ENCODE measurements around the gene ATP13A1.

ATP13A1 gene

DNA sequence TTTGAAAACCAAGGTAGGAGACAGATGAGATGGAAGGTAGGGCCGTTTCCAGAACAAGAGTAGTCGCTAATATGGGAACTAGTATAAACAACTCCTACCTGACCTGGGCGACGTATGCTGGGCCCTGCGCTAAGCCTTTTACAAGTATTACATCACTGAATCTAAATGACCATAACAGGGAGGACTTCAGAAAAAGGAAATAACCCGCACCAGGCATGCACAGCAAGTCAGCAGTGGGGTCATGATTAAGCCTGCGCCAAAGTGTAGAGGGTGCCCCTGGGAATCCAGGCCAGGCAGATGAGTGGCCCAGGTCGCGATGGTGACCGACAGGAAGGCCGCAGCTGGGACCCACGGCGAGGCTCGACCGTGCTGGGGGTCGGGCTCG, 613 bp downstream of the ATP13A1 start:
- DNase-seq (ENCODE audit: low spot score) = no peak

DNA sequence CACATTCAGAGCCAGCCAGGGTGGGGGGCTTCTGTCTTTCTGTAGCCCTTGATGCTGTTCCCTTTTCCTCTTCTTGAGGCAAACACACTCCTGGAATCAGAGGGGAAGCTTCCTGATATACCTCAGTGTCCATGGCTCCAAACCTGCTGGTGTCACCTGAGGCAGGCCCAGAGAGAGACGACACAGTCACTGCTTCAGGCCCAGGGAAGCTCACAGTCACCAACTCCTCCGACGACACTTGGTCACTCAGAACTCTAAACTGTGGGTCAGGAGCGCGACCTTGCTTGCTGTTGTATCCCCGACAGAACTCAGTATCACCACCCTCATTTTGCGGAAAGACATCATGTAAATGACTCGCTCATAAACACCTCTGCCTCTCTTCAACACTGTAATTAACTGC, 1.1 kb downstream of the ATP13A1 start:
- no peak for DNase-seq (ENCODE audit: low spot score)

DNA sequence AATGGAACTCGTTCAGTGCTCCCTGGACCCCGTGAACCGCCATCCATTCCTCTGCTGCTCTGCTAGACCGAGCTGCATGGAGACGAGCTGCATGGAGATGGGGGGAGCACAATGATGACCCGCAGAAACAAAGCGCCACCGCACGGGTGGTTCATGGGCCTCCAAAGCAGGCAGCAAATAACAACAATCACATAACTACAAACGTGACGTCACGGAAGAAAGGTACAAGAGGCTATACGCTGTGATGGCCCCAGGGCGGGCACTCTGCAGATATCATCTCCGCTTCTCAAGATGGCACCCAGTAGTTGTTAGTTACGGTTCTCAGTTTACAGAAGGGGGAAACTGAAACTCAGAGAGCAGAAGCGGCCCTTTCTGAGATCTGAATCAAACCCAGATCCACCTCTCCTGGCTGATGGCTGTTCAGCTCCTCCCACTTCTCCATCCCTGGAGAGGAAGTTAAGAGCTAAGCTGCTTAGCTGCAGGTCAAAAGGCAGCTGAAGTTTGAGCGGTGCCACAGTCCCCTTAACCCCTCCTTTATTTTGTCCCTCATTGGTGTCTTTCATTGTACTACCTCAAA, 1.7 kb downstream of the ATP13A1 start:
- DNase-seq (ENCODE audit: low spot score) = peak; percentile 66

DNA sequence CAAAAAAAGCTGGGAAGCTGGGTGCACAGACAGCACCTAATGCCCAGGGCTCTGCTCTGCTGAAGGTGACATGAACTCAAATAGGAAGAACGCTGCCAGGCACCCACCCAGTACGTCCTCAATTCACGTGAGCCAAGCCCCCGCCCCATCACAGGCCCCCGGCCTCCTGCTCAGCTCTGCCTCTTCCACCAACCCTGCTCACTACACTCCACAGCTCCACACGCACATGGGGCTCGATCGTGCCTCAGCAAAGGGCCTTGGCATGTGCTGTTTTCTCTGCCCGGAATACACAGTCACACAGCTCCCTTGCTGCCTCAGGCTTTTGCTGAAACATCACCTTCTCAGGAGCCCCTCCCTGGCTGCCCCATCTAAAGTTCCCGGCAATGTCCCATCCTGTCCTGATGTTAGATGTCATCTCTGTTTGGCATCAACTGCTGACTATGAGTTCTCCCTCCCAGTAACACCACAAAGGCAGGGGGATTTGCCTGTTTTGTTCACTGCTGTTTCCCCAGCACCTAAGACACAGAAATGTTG, 2.3 kb downstream of the ATP13A1 start:
- no peak for DNase-seq (ENCODE audit: low spot score)

DNA sequence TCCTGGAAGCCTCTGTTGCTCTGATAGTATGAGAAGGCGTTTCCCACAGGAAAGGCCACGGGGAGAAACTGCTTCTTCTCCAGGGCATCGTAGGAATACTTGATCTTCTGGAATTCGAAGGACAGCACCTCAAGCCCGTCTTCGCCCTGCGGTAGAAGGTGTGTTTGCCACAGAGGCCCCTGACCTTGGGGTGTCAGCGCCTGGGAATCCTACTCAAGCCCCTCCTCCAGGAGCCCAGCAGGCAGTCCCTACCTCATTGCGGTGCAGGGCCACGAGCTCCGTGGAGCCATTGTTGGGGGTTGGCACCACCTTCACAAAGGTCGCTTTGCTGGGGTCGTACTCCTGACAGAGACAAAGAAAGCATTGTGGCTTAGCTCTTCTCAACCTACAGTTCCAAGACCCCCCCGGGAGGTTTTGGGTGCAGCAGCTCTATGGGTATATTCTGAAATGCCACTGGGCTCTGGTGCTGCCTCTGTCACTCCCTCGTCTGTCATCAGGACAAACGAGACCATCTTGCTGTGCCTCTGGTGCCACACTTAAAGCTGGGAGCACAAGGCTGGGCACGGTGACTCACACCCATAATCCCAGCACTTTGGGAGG, 3.7 kb downstream of the ATP13A1 start:
- no peak for DNase-seq (ENCODE audit: low spot score)

DNA sequence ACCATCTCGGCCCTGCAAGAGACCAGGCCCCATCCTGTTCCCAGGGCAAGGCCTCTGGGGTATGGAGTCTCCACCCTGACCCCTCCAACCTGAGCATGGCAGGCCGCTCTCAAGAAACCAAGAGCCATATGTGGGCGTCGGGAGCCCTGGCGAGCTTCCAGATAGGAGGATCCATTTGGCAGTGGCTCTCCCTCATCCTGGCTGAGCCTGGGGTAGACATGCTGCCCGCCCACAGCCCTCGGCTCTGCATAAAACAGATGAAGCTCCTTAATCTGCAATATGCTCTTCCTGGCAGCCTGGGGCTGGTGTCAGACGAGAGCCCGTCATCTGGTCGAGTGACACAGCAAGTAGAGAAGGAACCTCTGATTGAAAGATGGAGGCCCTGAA, 6.1 kb downstream of the ATP13A1 start:
- DNase-seq (ENCODE audit: low spot score) = no peak

DNA sequence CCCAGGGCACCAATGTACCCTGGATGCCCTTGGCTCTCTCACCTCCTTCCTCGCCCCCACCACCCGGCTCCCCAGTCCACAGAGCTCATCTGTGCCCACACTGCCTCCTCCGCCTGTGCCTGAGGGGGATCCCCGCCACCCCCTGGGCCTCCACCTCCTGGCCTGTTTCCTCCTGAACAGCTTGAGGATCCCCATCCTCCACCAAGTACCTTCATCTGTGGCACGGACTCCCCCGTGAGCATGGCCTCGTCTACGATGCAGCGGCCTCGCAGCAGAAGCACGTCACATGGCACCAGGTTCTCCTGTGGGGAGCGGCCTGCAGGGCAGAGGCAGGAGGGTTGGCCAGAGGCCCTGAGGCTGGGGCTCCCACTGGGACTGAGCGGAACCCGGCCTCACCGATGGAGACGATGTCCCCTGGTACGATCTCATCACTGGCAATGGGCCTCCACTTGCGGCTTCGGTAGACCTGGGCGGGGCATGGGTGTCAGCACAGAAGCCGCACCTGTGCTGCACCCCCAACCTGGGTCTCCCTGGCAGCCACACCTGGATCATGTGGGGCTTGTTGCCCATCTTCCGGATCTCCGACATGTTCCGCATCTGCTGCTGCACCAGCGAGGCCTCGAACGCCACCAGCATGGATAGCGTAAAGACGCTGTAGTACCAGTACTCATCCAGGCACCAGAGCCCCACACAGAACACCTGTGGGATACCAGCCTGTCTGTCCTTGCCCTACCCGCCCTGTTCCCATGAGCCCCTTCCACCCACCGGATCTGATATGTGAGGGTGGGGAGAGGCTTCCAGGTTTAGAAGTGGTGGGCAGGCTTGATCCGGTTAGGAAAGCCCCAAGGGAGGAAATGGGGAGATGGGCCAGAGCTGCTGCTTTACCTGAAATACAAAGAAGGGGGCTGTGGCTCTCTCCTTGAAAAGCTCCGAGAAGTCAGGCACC, 6.8 kb downstream of the ATP13A1 start:
- no peak for DNase-seq (ENCODE audit: low spot score)

DNA sequence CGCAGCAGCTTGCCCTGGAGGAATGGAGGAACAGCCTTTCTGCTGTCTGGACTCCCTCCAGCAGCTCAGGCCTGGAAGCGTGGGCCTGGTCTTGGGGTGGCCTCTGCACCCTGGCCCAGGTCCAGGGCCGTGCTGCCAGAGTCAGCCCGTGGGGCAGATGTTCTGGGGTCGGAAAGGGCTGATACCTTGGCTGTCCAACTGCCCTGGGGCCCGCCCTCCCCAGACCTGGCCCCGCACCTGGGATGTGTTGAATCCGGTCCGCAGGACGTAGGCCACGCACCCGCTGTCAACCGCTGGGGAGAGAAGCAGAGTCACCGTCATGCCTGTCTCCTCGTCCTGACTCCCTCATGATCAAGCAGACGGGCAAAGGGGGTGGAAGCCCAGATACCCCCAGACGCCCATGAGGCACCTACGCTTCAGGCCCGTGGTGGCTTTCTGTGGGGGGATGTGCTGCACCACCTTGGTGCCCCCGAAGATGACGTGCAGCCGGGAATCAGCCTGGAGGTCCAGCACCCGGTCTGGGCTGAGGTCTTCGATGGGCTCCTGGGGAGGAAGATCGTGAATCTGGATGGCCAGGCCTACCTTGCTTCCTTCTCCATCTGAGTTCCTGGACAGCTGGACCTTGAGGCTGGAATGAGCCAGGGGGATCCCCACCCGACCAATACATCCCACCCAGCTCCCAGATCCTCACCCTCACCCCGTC, 7.7 kb downstream of the ATP13A1 start:
- DNase-seq (ENCODE audit: low spot score) = no peak

DNA sequence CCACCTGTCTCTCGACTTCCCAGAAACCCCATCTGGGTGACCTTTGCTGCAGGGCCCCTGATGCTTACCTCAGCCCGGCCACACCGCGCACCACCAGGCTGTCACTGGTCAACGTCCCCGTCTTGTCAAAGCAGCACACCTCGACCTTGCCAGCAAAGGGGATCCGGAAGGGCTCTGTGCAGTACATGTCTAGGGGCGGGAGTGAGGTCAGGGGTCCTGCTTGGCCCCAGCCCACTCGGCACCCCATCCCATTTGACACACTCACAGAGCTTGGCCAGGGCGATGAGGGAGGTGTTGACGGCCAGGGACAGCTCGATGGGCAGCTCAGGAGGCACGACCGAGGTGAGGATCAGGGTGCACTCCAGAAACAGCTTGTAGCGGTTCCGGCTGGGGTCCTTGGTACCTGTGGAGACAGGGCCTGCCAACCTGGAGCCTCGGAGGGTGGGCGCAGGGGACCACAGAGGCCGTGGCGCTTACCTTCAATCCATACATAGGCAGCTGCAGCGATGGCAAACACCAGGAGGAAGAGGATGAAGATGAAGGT, 8.4 kb downstream of the ATP13A1 start:
- DNase-seq (ENCODE audit: low spot score) = no peak

DNA sequence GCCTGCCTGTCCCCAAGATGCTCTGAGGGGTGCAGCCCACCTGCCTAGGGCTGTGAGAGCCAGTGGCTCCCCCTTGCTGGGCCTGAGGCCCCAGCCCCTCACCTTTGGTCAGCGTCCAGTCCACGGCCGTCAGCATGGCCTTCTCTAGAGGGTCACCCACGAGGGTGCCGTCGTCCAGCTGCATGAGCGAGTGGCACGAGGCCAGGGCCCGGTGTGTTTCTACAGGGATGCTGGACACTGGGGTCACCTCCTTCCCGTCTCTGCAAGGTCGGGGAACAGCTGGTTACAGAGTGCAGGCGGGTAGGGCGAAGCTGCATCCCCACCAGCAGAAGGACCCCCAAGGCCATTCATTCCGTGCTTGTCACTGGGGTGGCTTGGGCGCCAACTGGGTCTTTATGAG, 9.0 kb downstream of the ATP13A1 start:
- DNase-seq (ENCODE audit: low spot score) = no peak

DNA sequence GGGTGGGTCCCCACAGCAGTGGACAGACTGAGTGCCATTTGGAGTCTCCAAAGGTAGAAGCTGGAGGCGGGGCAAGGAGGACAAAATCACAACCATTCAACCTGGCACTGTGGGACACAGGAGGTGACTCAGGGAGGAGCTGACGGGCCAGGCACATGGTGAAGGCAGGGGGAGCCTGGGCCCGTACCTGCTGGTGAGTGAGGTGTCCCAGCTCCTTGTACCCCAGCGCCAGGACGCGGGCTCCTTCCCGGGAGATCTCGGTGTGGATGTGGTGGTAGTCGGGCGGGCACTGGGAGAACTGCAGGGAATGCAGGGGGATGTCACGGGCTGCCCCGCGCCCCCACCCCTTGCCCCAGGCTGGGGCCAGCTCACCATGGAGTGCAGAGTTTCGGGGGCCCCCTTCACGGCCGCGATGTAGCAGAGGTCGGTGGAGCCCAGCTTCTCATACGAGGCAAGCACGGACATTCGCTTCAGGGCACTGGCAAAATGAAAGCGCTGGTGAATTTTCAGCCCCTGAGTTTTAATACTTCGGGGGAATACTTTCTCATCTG, 9.8 kb downstream of the ATP13A1 start:
- DNase-seq (ENCODE audit: low spot score) = no peak

DNA sequence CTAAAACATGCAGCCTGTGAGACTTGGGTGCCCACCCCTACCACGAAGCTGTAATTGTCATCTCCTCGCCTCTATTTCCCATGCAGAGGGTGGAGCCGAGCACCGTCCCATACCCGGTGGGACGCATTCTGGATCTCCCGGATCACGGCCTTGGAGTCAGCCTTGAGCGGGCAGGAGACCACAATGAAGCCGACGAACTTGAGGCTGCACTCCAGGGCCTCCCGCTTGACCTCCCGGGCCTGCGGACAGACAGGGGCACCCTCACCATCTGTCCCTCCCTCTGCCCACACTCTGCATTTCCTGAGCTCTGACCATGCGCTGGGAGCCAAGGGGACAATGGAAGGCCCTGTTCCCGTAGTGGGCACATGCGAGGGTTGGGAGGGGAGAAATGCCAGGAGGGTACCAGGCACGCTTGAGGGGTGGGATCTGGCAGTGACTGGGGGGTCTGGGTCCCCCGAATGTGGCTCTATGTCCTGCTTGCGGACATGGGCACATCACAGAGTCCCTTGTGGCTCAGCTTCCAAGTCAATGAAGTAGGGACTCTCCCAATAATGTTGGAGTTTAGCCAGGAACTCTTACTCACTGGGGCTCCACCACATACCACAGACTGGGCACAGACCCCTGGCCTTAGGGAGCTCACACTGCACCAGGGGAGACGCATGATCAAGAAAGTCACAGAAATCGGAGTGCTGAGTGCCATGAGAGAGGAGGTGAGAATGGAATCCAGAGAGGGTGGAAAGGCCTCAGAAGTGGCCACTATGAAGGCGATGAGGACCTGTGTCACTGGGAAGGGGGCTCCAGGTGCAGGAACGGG, 10.8 kb downstream of the ATP13A1 start:
- no peak for DNase-seq (ENCODE audit: low spot score)

DNA sequence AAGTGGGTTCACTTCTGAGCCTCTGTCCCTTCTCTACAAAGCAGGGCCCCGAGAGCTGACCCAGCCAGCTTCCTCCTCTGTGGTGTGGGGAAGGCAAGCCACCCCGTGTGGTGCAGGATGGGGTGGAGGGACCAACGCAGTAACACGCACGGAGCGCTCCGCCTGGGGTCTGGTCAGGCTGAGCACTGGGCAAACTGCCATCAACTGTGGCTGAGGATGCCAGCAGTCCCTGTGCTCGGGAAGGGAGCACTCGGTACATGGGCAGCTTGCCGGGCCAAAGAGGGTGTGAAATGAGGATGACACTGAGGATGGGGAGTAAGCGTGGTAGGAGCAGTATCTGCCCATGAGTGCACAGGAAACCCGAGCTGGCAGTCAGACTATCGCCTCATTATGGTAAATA, 12.4 kb downstream of the ATP13A1 start:
- peak; percentile 72 for DNase-seq (ENCODE audit: low spot score)

DNA sequence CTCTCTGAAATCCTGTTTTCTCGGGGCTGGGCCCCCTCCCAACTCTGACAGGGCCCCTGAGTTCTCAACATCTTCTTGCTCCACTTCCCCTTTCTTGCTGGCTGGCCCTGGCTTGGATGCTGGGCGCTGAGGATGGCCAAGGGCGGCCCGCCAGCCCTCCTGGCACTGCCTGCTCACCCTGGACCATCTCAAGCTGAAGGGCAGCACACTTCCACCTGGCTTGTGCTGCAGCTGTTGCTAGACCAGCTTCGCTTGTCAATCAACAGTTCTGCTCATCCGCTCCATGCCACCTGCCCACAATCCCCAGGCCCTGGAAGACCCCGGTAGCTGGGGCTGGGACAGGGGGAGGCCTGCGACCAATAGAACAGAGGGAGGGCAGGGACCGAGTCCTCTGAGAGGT, 13.1 kb downstream of the ATP13A1 start:
- DNase-seq (ENCODE audit: low spot score) = no peak

DNA sequence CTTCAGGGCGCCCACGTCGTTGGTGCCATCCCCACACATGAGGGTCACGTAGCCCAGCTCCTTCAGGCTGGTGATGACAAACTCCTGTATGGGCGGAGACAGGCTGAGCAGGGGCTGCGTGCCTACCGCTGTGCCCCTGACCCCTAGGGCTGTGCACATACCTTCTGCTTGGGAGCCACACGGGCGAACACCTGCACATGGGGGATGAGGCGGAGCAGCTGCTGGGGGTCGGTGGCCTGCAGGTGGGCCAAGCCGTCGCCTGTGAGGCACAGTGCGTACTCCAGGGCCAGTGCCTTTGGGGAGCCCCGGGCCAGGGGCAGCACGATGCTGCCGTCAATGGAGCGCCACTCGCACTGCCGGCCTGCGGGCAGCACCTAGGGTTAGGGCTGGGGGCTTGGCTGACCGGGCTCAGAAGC, 13.9 kb downstream of the ATP13A1 start:
- no peak for DNase-seq (ENCODE audit: low spot score)

DNA sequence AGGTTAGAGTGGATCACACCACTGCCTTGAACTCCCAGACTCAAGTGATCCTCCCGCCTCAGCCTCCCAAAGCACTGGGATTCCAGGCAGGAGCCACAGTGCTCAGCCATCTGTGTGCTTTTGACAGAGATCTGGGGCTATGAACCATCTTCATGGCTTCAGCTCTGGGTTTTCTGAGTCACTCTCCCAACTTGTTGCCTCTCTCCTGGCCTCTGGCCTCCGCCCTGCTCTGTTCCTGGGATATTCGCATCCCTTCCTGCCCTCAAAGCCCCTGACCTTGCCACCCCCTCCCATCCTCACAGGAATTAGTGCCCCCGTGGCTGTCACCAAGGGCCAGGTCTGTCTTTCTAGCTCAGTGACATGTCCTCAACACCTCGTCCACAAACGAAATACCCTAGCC, 14.3 kb downstream of the ATP13A1 start:
- no peak for DNase-seq (ENCODE audit: low spot score)

DNA sequence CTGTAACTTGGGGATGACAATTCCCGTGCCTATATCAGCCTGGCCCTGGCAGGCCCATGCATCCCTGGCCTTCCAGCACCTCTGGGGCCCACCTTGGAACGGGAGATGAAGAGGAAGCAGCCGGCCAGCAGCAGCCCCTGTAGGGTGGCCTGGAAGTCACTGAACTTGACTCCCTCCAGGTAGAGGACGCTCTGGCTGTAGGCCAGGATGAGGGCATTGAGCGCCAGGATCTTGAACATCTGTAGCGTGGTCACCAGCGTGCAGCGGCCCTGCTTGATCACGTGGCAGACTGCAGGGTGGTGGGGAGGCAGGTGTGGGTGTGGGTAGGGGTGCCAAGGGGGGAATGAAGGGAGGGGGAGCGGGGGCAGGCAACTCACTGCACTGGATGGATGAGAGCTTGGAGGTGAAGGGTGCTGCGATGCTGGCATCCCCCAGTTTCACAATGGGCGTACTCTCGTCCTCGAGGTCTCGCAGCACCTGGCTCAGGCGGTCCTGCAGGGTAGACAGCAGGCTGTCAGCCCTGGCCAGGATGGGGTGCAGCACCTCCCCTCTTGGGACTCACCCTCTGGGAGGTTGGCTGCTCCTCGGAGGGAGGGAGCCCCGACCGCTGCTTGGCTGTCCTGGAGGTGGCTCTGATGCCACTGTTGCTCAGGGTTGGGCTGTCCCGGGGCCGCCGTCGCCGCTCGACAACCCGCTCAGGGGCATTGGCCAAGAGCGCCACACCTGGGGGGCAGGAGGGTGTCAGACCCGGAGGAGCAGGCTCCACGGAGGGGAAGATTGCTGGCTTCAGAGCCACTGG, 16.2 kb downstream of the ATP13A1 start:
- DNase-seq (ENCODE audit: low spot score) = no peak

DNA sequence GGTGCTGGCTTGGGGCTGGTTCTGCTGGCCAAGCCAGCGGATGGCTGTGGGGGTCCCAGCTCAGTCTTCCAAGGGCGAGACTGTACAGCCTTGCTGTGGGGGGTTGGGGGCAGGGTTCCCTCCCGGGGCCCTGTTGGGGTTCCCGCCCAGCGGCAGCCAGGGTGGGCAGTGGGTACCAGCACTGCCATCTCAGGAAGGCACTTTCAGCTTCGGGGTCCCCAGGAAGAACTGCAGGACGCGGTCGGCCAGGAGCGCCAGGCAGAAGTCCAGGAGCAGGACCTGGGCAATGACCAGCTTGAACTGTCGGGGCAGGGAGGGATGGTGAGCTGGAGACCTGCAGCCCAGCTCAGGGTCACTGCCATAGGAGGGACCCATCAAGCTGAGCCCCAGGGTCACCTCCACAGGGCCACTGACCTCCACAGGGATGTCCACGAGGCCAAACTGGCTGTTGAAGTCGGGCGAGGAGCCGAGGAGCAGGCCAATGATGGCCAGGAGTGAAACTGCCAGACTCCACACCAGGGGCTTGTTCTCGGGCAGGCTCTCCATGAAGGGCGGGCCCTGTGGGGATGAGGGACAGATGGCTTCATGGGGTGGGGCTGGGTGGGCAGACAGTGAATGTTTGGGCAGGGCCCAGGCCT, 18.1 kb downstream of the ATP13A1 start:
- no peak for DNase-seq (ENCODE audit: low spot score)

DNA sequence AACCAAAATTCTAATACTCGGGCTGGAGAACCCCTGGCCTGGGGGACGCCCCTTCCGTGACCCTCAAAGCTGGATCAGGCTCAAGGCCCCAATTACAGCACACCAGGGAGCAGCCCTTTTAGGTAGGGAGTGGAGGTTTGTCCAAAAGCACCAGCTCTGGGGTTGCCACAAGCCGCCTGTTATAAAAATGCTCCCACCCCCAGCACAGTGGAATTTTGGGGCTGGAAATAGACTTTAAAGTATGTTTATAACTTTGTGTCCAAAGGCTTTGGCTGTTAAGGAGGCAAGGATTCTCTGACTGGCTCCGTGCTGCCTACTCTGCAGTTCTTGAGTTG, 19.5 kb downstream of the ATP13A1 start:
- no peak for DNase-seq (ENCODE audit: low spot score)

All from pons (tissue), 1 donor.